ENCODE measurements around the gene IQSEC3.

IQSEC3 gene

DNA sequence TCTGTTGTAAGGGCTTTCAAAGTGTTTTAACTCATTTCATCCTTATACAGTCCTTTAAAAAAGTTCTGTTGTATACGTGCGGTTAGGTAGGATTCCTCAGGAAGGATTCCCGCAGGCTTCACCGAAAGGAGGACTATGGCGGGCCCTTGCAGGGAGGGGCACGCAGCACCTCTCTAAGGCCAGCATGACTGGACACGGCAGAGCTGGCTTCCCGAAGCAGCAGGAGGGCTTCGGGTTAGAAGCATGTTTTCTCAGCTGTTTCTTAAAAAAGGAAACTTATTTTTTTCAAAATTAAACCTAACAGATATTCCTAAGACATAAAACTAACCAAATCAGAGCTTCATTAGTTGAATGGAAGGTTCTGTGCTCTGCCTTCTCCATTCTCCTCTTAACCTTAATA is 21.3 kb downstream of the IQSEC3 start:
- ChIA-PET POLR2A (no interaction called here), CTCF (interaction anchor here (1.3 kb wide), 1 partner anchor 47 kb away, joined by 3 read pairs; no protein-coding TSS in a partner anchor)
- TF ChIP-seq, protein P1, sequence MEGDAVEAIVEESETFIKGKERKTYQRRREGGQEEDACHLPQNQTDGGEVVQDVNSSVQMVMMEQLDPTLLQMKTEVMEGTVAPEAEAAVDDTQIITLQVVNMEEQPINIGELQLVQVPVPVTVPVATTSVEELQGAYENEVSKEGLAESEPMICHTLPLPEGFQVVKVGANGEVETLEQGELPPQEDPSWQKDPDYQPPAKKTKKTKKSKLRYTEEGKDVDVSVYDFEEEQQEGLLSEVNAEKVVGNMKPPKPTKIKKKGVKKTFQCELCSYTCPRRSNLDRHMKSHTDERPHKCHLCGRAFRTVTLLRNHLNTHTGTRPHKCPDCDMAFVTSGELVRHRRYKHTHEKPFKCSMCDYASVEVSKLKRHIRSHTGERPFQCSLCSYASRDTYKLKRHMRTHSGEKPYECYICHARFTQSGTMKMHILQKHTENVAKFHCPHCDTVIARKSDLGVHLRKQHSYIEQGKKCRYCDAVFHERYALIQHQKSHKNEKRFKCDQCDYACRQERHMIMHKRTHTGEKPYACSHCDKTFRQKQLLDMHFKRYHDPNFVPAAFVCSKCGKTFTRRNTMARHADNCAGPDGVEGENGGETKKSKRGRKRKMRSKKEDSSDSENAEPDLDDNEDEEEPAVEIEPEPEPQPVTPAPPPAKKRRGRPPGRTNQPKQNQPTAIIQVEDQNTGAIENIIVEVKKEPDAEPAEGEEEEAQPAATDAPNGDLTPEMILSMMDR (IDR thresholded peaks at IDR 0.05; ENCODE audit: control extremely low read depth, extremely low read depth, low read depth, missing control alignments) = no peak
- no peak for DNase-seq (ENCODE audit: extremely low spot score)

DNA sequence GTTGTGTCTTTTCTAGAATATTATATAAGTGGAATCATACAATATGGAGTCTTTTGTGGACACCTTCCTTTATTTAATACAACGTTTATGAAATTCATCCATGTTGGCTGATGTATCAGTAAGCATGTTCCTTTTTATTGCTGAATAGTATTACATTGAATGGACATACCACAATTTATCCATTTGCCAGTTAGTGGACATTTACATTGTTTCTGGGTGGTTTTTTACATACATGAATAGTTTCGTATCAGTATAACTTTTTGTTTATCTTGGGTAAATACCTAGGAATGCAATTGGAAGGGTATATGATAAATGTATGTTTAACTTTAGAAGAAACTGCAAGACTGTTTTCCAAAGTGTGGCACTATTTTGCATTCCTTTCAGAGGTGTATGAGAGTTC is 23.1 kb downstream of the IQSEC3 start:
- TF ChIP-seq, protein P1 (IDR thresholded peaks at IDR 0.05; ENCODE audit: control extremely low read depth, extremely low read depth, low read depth, missing control alignments) = no peak
- CTCF ChIA-PET = no interaction called here
- DNase-seq (ENCODE audit: extremely low spot score) = no peak
- POLR2A ChIA-PET = no interaction called here

DNA sequence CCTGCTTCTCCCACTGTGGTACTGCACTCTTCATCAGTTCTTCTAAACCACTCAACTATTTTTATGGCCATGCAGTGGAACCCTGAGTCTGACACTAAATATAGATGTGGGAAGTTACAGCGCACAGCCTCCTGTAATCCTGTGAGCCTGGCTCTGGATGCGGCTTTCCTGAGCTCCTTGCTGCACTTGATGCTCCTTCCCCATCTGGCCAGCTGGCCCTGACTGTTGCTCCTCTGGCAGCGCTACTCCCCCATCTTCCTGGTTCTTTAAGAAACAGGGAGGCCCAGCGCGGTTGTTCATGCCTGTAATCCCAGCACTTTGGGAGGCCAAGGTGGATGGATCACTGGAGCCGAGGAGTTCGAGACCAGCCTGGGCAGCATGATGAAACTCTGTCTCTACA is 24.6 kb downstream of the IQSEC3 start:
- TF ChIP-seq, protein P1 (IDR thresholded peaks at IDR 0.05; ENCODE audit: control extremely low read depth, extremely low read depth, low read depth, missing control alignments) = no peak
- CTCF ChIA-PET = no interaction called here
- no peak for DNase-seq (ENCODE audit: extremely low spot score)

DNA sequence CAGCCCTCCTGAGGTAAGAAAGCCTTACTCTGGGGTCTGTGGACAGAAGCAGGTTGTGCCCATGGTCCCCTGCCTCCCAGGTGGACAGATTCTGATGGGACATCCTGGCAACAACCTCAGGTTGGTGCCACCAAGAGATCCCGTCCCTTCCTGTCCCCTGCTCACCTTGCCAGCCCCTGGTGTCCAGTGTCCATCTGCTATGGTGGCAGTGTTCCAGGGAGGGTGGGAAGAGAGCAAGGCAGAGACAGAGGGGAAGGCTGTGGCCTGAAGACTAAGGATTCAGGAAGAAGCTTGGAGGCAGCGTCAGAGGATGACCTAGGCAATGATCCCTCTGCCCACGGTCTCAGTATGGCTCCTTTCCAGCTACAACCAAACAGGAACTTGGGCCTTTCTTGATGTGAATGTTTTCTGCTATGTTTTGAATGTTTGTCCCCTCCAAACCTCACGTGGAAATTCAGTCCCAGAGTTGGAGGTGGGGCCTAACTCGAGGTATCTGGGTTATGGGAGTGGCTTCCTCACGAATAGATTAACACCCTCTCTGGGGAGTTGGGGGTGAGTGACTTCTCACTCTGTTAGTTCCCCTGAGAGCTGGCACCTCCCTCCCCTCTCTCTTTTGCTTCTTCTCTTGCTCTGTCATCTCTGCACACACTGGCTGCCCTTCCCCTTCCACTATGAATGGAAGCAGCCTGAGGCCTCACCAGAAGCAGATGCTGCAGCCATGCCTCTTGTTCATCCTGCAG is 26.9 kb downstream of the IQSEC3 start:
- TF ChIP-seq, protein P1 (IDR thresholded peaks at IDR 0.05; ENCODE audit: control extremely low read depth, extremely low read depth, low read depth, missing control alignments) = no peak
- ChIA-PET POLR2A (no interaction called here), CTCF (interaction anchor here (1.2 kb wide), 1 partner anchor 8 kb away, joined by 3 read pairs; no protein-coding TSS in a partner anchor)
- DNase-seq (ENCODE audit: extremely low spot score) = no peak

More for the DNA sequence above, 24.6 kb downstream of the IQSEC3 start:
- POLR2A ChIA-PET = no interaction called here

DNA sequence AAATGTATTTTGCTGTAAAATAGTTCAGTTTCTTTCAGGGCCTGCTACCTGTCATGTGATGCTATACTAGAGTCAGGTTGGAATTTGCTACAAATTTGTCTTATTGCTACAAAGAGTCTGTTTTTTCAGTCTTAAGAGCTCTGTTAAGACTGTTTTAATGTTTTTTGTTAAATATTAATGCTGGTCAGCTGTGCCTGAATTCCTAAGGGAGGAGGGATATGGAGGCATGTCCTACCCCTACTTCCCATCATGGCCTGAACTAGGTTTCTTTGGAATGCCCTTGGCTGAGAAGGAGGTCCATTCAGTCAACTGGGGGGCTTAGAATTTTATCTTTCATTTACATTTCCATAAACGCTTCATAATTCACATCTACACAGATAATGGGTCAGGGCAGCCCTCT is 30.0 kb downstream of the IQSEC3 start:
- TF ChIP-seq, protein P1 (IDR thresholded peaks at IDR 0.05; ENCODE audit: control extremely low read depth, extremely low read depth, low read depth, missing control alignments) = no peak
- ChIA-PET CTCF (interaction anchor here (1.3 kb wide), 1 partner anchor 12 kb away, joined by 6 read pairs; no protein-coding TSS in a partner anchor), POLR2A (no interaction called here)
- DNase-seq (ENCODE audit: extremely low spot score) = no peak

DNA sequence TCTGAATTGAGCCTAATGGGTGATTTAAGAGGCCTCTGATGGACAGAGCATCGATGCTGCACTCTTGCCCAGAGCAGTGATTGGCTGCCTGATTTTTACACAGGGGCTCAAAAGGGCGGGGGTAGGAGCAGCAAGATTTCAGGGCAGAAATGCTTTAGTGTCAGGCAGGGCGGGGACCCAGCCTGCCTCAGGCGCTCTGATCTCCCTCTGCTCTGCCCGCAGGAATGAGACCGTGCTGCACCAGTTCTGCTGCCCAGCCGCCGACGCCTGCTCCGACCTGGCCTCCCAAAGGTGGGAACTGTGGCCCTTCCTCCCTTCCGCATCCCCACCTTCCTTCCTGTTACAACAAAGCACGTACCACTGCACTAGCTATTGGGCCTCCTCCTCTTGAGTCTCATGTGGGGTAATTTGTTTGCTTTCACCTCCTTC is 32.4 kb downstream of the IQSEC3 start:
- ChIA-PET CTCF (no interaction called here), POLR2A (no interaction called here)
- no peak for DNase-seq (ENCODE audit: extremely low spot score)
- TF ChIP-seq, protein P1 (IDR thresholded peaks at IDR 0.05; ENCODE audit: control extremely low read depth, extremely low read depth, low read depth, missing control alignments) = no peak

Measured in GM10248 (cell line).